Gastrocnemius medialis (tissue), 4 donors: ENCODE measurements around the gene METAP1D. TPM values are rescaled to one million over a fixed set of nuclear protein-coding genes. Genes with fewer than 3 reads are reported as not detected.

Experiments used
- ATAC-seq, 2 donors: fragments of 150-250 bp; one replicate each; pipeline ENCODE4 v1.9.1; 2016
- DNase-seq, 2 donors: peaks; one replicate each; pipeline ENCODE4 v3.0.0-alpha.2; 2019
- H3K27ac ChIP-seq, 4 donors: fragments of 200-600 bp; sonication (generic); 1 replicate in 1 of 4; 2 replicates in 3 of 4; pipeline ENCODE4 v1.5.1; 2016 to 2018; ENCODE audit warnings: mild to moderate bottlenecking in 2 of 4, moderate library complexity in 1 of 4
- H3K27me3 ChIP-seq, 3 donors: fragments of 200-600 bp; sonication (generic) in 2 of 3; 1 replicate in 1 of 3; 2 replicates in 2 of 3; pipeline versions ENCODE4 v1.5.1 to v1.6.0; 2016 to 2019; ENCODE audit warnings: mild to moderate bottlenecking in 1 of 3, moderate library complexity in 1 of 3
- H3K36me3 ChIP-seq, 2 donors: fragments of 200-600 bp; sonication (generic) in 1 of 2; one replicate each; pipeline ENCODE4 v1.5.1; 2017 to 2018
- H3K4me1 ChIP-seq, 2 donors: fragments of 200-600 bp; sonication (generic) in 1 of 2; one replicate each; pipeline ENCODE4 v1.5.1; 2016 to 2017; ENCODE audit warnings: mild to moderate bottlenecking in 2 of 2
- H3K4me3 ChIP-seq, 4 donors: fragments of 200-600 bp; sonication (generic) in 3 of 4; 1 replicate in 1 of 4; 2 replicates in 3 of 4; pipeline ENCODE4 v1.5.1; 2016 to 2019; ENCODE audit warnings: mild to moderate bottlenecking in 2 of 4
- H3K9me3 ChIP-seq, 3 donors: fragments of 200-600 bp; sonication (generic) in 2 of 3; 1 replicate in 1 of 3; 2 replicates in 2 of 3; pipeline ENCODE4 v1.5.1; 2016 to 2019
- POLR2A ChIP-seq, 2 donors: fragments of 450-650 bp; IDR thresholded peaks; one replicate each; pipeline ENCODE4 v1.6.1; 2017; ENCODE audit warnings: antibody characterized with exemption in 2 of 2, mild to moderate bottlenecking in 2 of 2, moderate library complexity in 2 of 2
- in situ Hi-C, 4 donors: fragments of 200-750 bp; cut with MboI; loops; one replicate each; pipeline versions ENCODE4 v1.15.0 to v1.8.0; 2017; ENCODE audit warnings: low sequenced_read_pairs in 4 of 4
- intact Hi-C: fragments of 100-400 bp; cut with DNase I; formaldehyde crosslinking; loops from one replicate; pipeline ENCODE4 v1.15.1; 2023; ENCODE audit warnings: low total_unique reads
- total RNA-seq, 4 donors: library from RNA; depleted of rRNA; stranded (reverse); fragments of >200 nt; gene quantifications; one replicate each; pipeline versions ENCODE4 v1.1.0 to v1.2.3, GENCODE V29; 2016
- TF ChIP-seq, protein P1 (sequence below), 5 experiments: fragments of 450-650 bp in 3 of 5; fragments of 200-600 bp in 2 of 5; sonication (generic) in 2 of 5; IDR thresholded peaks in 4 of 5; conservative IDR thresholded peaks in 1 of 5; 1 replicate in 4 of 5; 2 replicates in 1 of 5; pipeline ENCODE4 v1.5.1; 2016 to 2019; ENCODE audit warnings: antibody characterized with exemption in 5 of 5, mild to moderate bottlenecking in 3 of 5, moderate library complexity in 3 of 5

The METAP1D gene
- total RNA-seq, 4 donors from 2014 or later: 4.3 to 14.3 (median 9.7) TPM

DNA sequence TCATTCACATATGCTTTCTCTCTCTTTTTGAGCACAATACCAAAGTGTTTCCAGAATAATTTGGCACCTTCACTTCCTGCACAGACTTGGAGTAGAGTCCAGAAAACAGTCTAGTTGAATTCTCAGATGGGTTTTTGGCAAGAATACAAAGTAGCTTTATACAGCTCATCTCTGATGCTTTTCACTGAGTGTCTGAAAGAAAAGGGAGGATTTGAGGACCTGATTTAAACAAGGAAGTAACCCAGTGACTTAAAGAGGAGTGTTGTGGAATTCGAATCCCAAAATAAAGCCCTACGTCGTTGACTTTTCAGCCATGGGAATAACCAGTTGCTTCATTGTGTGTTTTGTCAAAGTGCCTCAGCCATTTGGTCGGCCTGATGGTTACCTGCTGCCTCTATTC is 31.8 kb downstream of the METAP1D start:
- in situ Hi-C loops: no loop called here
- no peak for TF ChIP-seq POLR2A (IDR thresholded peaks at IDR 0.05)
- TF ChIP-seq, protein P1, sequence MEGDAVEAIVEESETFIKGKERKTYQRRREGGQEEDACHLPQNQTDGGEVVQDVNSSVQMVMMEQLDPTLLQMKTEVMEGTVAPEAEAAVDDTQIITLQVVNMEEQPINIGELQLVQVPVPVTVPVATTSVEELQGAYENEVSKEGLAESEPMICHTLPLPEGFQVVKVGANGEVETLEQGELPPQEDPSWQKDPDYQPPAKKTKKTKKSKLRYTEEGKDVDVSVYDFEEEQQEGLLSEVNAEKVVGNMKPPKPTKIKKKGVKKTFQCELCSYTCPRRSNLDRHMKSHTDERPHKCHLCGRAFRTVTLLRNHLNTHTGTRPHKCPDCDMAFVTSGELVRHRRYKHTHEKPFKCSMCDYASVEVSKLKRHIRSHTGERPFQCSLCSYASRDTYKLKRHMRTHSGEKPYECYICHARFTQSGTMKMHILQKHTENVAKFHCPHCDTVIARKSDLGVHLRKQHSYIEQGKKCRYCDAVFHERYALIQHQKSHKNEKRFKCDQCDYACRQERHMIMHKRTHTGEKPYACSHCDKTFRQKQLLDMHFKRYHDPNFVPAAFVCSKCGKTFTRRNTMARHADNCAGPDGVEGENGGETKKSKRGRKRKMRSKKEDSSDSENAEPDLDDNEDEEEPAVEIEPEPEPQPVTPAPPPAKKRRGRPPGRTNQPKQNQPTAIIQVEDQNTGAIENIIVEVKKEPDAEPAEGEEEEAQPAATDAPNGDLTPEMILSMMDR (IDR thresholded peaks at IDR 0.05 in 4 of 5, conservative IDR thresholded peaks at IDR 0.05 in 1 of 5): no peak
- intact Hi-C loops: no loop called here
- H3K9me3 ChIP-seq: no peaks in the 10 kb centered on the region
- H3K4me3 ChIP-seq: no peak overlapping the region
- no peaks in the 10 kb centered on the region for H3K36me3 ChIP-seq
- ATAC-seq: no peak
- H3K27ac ChIP-seq: no peak overlapping the region
- H3K27me3 ChIP-seq: no peaks in the 10 kb centered on the region
- no peaks in the 10 kb centered on the region for H3K4me1 ChIP-seq
- no peak for DNase-seq

DNA sequence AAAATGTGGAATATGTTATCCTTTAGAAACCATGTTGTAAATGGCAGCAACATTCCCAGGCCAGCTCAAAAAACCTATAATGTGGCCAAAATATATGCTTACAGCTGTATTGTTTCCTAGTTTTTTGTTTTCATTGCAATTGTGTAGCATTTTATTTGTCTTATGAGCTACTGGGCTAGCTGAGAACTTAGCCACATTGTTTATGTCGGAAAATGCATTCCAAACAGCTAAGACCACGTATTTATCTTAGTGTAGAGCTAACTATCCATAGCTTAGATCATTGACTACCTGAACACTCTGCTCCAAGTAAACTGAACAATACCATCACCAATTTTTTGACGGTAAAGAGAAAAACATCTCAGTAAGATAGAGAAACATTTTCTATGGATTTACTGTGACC is 38.4 kb downstream of the METAP1D start:
- ATAC-seq (no peak), DNase-seq (no peak)
- intact Hi-C loops (no loop called here), in situ Hi-C loops (no loop called here)
- Histone ChIP-seq H3K4me1 (no peaks in the 10 kb centered on the region), H3K9me3 (no peaks in the 10 kb centered on the region), H3K4me3 (no peak overlapping the region), H3K36me3 (no peaks in the 10 kb centered on the region), H3K27me3 (no peaks in the 10 kb centered on the region), H3K27ac (no peak overlapping the region)
- TF ChIP-seq POLR2A (IDR thresholded peaks at IDR 0.05): no peak
- TF ChIP-seq, protein P1 (IDR thresholded peaks at IDR 0.05 in 4 of 5, conservative IDR thresholded peaks at IDR 0.05 in 1 of 5): no peak

DNA sequence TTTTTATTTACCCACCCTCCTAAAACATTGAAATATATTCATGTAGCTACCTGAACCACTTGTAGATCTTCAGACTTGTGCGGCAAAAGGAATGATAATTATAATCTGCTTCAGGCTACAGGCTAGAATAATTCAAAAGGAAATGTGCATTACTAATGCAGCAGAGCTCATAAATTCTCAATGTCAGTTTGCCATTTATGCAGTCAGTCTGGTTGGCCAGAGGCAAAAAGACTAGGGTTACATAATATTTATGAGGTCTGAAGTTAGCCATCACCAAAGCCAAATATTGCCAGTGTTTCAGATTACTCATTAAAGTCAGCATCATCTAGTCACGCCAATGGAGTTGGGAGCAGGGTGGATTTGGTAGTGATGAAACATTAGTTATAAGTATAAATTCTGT is 38.9 kb downstream of the METAP1D start:
- no peak for DNase-seq
- Histone ChIP-seq H3K27me3 (no peaks in the 10 kb centered on the region), H3K9me3 (no peaks in the 10 kb centered on the region), H3K4me1 (no peaks in the 10 kb centered on the region), H3K4me3 (no peak overlapping the region), H3K36me3 (no peaks in the 10 kb centered on the region), H3K27ac (no peak overlapping the region)
- TF ChIP-seq, protein P1 (IDR thresholded peaks at IDR 0.05 in 4 of 5, conservative IDR thresholded peaks at IDR 0.05 in 1 of 5): no peak
- no peak for TF ChIP-seq POLR2A (IDR thresholded peaks at IDR 0.05)
- no peak for ATAC-seq
- in situ Hi-C loops: no loop called here
- intact Hi-C loops: no loop called here

DNA sequence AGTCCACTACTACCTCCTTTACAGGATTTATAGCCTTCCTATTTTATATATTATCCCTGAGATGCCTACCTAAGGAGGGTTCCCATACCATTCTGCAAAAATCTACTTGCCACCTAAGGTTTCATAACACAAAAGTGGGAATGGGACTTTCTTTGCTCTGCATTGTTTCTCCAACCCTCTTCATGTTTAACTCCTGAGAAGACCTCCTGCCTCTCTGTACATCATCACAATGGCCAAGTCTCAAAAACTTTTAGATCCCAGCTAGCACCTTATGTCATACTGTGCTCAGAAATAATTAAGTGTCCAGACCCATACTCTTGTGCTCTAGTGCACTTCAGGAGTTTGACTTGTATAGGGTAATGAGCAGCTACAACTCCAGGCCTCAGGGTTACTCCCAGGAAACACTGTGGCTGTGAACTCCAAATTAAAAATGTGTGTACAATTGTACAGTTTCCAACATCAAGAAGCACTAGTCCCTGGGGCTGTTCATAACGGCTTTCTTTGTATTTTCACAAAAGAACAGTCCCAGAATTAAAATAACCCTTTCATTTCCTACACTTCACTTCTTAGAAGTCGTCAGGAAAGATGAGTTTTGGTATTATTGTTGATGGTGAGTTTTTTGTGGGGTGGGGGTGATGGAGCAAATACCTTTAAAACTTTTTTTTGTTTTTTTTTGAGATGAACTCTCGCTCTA is 39.4 kb downstream of the METAP1D start:
- Histone ChIP-seq H3K27me3 (no peaks in the 10 kb centered on the region), H3K27ac (no peak overlapping the region), H3K4me1 (no peaks in the 10 kb centered on the region), H3K9me3 (no peaks in the 10 kb centered on the region), H3K36me3 (no peaks in the 10 kb centered on the region), H3K4me3 (no peak overlapping the region)
- DNase-seq (no peak), ATAC-seq (no peak)
- TF ChIP-seq, protein P1 (IDR thresholded peaks at IDR 0.05 in 4 of 5, conservative IDR thresholded peaks at IDR 0.05 in 1 of 5): no peak
- no peak for TF ChIP-seq POLR2A (IDR thresholded peaks at IDR 0.05)
- in situ Hi-C loops: no loop called here
- intact Hi-C loops: no loop called here

DNA sequence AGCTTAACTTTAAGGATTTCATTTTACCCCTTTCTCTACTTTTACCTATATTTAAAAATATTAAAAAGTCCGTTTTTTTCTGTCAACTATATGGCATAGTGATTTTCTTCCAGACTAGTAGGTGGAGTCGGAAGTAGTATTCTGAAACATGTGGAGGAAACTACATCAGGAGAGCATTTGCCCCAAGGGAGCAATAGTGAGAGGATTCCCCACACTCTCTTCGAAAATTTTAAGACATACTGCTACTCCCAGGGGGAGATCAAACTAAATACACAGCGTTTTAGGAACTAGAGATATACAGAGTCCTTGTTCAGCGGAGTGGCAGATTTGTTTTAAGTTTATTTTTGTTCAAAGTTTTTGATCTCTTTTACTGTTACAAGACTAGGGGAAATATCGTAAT is 40.6 kb downstream of the METAP1D start:
- ATAC-seq (no peak), DNase-seq (no peak)
- intact Hi-C loops: no loop called here
- Histone ChIP-seq H3K27ac (no peak overlapping the region), H3K36me3 (no peaks in the 10 kb centered on the region), H3K9me3 (no peaks in the 10 kb centered on the region), H3K4me3 (no peak overlapping the region), H3K4me1 (no peaks in the 10 kb centered on the region), H3K27me3 (no peaks in the 10 kb centered on the region)
- no peak for TF ChIP-seq POLR2A (IDR thresholded peaks at IDR 0.05)
- TF ChIP-seq, protein P1 (IDR thresholded peaks at IDR 0.05 in 4 of 5, conservative IDR thresholded peaks at IDR 0.05 in 1 of 5): no peak
- in situ Hi-C loops: no loop called here
